Measurements from ENCODE around the gene C1S. TPM values are rescaled to one million over a fixed set of nuclear protein-coding genes. Genes with fewer than 3 reads are reported as not detected.
"Not testable (repeated sequence)": the region's sequence is repeated elsewhere in the genome, so short reads cannot be mapped to it uniquely, and the experiment has no call there.

Gene C1S
- total RNA-seq, 1 donor from 2014 or later, result 6.3 TPM

GRCh38 chr12:7038591-7038990, 21.9 kb upstream of the C1S start:
- Histone ChIP-seq H3K36me3 (ENCODE audit: control insufficient read depth, insufficient read depth, low read length) (no peaks in the 10 kb centered on the region), H3K27me3 (ENCODE audit: control insufficient read depth, insufficient read depth, low read length) (no peaks in the 10 kb centered on the region), H3K4me3 (ENCODE audit: low read depth, low read length) (no peak overlapping the region)
- DNase-seq (ENCODE audit: low read depth) (no peak), FAIRE-seq (no peak)
- no peak for TF ChIP-seq CTCF (IDR thresholded peaks at IDR 0.05; ENCODE audit: insufficient read depth, low read length, severe bottlenecking)

- no peak overlapping the region for H3K4me3 ChIP-seq (ENCODE audit: low read depth, low read length)
- H3K36me3 ChIP-seq (ENCODE audit: control insufficient read depth, insufficient read depth, low read length), result no peaks in the 10 kb centered on the region
- FAIRE-seq (peak; percentile 23), DNase-seq (ENCODE audit: low read depth) (peak; percentile 85)
- no peaks in the 10 kb centered on the region for H3K27me3 ChIP-seq (ENCODE audit: control insufficient read depth, insufficient read depth, low read length)
- TF ChIP-seq CTCF (IDR thresholded peaks at IDR 0.05; ENCODE audit: insufficient read depth, low read length, severe bottlenecking), result no peak
Observed at GRCh38 chr12:7039403-7039802, 21.1 kb upstream of the C1S start.

- Histone ChIP-seq H3K27me3 (ENCODE audit: control insufficient read depth, insufficient read depth, low read length) (no peaks in the 10 kb centered on the region), H3K4me3 (ENCODE audit: low read depth, low read length) (no peak overlapping the region), H3K36me3 (ENCODE audit: control insufficient read depth, insufficient read depth, low read length) (no peaks in the 10 kb centered on the region)
- DNase-seq (ENCODE audit: low read depth) (peak; percentile 71), FAIRE-seq (no peak)
- TF ChIP-seq CTCF (IDR thresholded peaks at IDR 0.05; ENCODE audit: insufficient read depth, low read length, severe bottlenecking), result peak; percentile 29
Observed at GRCh38 chr12:7042842-7043241, 17.7 kb upstream of the C1S start.

GRCh38 chr12:7045913-7046312, 14.6 kb upstream of the C1S start:
- Histone ChIP-seq H3K36me3 (ENCODE audit: control insufficient read depth, insufficient read depth, low read length) (no peaks in the 10 kb centered on the region), H3K4me3 (ENCODE audit: low read depth, low read length) (no peak overlapping the region), H3K27me3 (ENCODE audit: control insufficient read depth, insufficient read depth, low read length) (no peaks in the 10 kb centered on the region)
- no peak for TF ChIP-seq CTCF (IDR thresholded peaks at IDR 0.05; ENCODE audit: insufficient read depth, low read length, severe bottlenecking)
- DNase-seq (ENCODE audit: low read depth), result no peak
- no peak for FAIRE-seq

GRCh38 chr12:7046383-7047105, 14.0 kb upstream of the C1S start:
- Histone ChIP-seq H3K27me3 (ENCODE audit: control insufficient read depth, insufficient read depth, low read length) (no peaks in the 10 kb centered on the region), H3K36me3 (ENCODE audit: control insufficient read depth, insufficient read depth, low read length) (no peaks in the 10 kb centered on the region), H3K4me3 (ENCODE audit: low read depth, low read length) (no peak overlapping the region)
- no peak for TF ChIP-seq CTCF (IDR thresholded peaks at IDR 0.05; ENCODE audit: insufficient read depth, low read length, severe bottlenecking)
- no peak for FAIRE-seq
- no peak for DNase-seq (ENCODE audit: low read depth)

- FAIRE-seq (no peak), DNase-seq (ENCODE audit: low read depth) (no peak)
- H3K36me3 ChIP-seq (ENCODE audit: control insufficient read depth, insufficient read depth, low read length), result no peaks in the 10 kb centered on the region
- no peaks in the 10 kb centered on the region for H3K27me3 ChIP-seq (ENCODE audit: control insufficient read depth, insufficient read depth, low read length)
- no peak overlapping the region for H3K4me3 ChIP-seq (ENCODE audit: low read depth, low read length)
- TF ChIP-seq CTCF (IDR thresholded peaks at IDR 0.05; ENCODE audit: insufficient read depth, low read length, severe bottlenecking), result no peak
Observed at GRCh38 chr12:7047306-7047705, 13.2 kb upstream of the C1S start.

- H3K27me3 ChIP-seq (ENCODE audit: control insufficient read depth, insufficient read depth, low read length); FAIRE-seq; H3K36me3 ChIP-seq (ENCODE audit: control insufficient read depth, insufficient read depth, low read length); H3K4me3 ChIP-seq (ENCODE audit: low read depth, low read length); DNase-seq (ENCODE audit: low read depth): not testable (repeated sequence)
Observed at GRCh38 chr12:7049445-7049951, 11.0 kb upstream of the C1S start.

GRCh38 chr12:7049973-7050372, 10.5 kb upstream of the C1S start:
- FAIRE-seq; H3K4me3 ChIP-seq (ENCODE audit: low read depth, low read length); H3K36me3 ChIP-seq (ENCODE audit: control insufficient read depth, insufficient read depth, low read length); DNase-seq (ENCODE audit: low read depth); H3K27me3 ChIP-seq (ENCODE audit: control insufficient read depth, insufficient read depth, low read length): not testable (repeated sequence)

Measured in bronchial epithelial cell (primary cell).